Esophagus muscularis mucosa (tissue), 3 donors: ENCODE measurements around the gene PTN.

Source experiments
- CTCF ChIP-seq, 3 experiments: fragments of 200-600 bp in 2 of 3; fragments of 450-650 bp in 1 of 3; sonication (generic) in 2 of 3; IDR thresholded peaks; one replicate each; pipeline ENCODE4 v1.5.1; 2017 to 2019; ENCODE audit warnings: antibody characterized with exemption in 3 of 3, mild to moderate bottlenecking in 2 of 3, moderate library complexity in 1 of 3
- EP300 ChIP-seq: sonication (generic); formaldehyde crosslinking; IDR thresholded peaks from one replicate; pipeline ENCODE4 v1.6.1; 2017; ENCODE audit warnings: antibody characterized with exemption

DNA sequence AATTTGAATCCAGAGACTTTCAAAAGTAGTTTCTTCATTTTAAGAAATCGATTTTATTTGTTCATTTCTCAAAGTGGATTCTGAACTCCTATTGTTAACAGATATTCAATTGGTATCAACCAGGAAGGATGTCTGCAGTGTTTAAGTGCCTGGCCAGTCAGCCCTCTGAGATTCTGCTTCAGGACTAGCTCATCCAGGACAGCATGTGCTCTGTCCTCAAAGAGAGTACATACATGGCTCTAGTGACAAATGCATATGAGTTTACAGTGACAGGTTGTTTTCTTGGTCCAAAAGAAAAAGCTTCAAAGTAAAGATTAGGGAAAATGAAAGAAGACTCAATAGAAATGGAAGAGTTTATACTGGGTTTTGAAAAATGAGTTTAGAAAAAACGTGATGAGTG, 8.4 kb upstream of the PTN start:
- TF ChIP-seq CTCF (IDR thresholded peaks at IDR 0.05) (no peak), EP300 (no peak)
